ENCODE results near the gene RARG. TPM values are rescaled to one million over a fixed set of nuclear protein-coding genes. Genes with fewer than 3 reads are reported as not detected.

Gene RARG
- total and polyA plus RNA-seq, 2 of the 8 experiments (the other 6 are each of a cell fraction or from before 2014, with no cell fraction given) = 68.6 to 68.9 TPM

- TF ChIP-seq CBX8 (IDR thresholded peaks at IDR 0.05; ENCODE audit: borderline replicate concordance, low read depth, low read length) (no peak), ZNF274 (IDR thresholded peaks at IDR 0.05; ENCODE audit: borderline replicate concordance, extremely low read depth, low read length) (no peak), KDM1A (IDR thresholded peaks at IDR 0.05; ENCODE audit: borderline replicate concordance, low read length) (no peak), EZH2 (IDR thresholded peaks at IDR 0.05; ENCODE audit: low read depth, low read length, severe bottlenecking) (no peak), TAF7 (optimal IDR thresholded peaks at IDR 0.05; ENCODE audit: borderline replicate concordance, low read depth, low read length) (no peak), HDAC2 (IDR thresholded peaks at IDR 0.05; ENCODE audit: borderline replicate concordance in 1 of 2, low read depth in 2 of 2, low read length in 2 of 2) (no peak), RNF2 (IDR thresholded peaks at IDR 0.05; ENCODE audit: borderline replicate concordance, low read depth, low read length, missing control alignments, poor library complexity, severe bottlenecking) (no peak), SIRT6 (IDR thresholded peaks at IDR 0.05; ENCODE audit: low read length) (no peak)
These were observed 3.2 kb upstream of the RARG start (continued) for GRCh38 chr12:53235164-53235563.
